MCF 10A (cell line): ENCODE data around the gene AQR. TPM values are rescaled to one million over a fixed set of nuclear protein-coding genes. Genes with fewer than 3 reads are reported as not detected.

Experiments
- total RNA-seq: library from RNA; stranded (reverse); gene quantifications from 2 replicates; pipeline ENCODE4 v1.2.3, GENCODE V29; 2022

Gene AQR
- total RNA-seq, 1 experiment from 2014 or later: 26.5 TPM

Other genes with a start within 250 kb of the AQR start
- not detected in 2 replicates for gene GJD2, start 214.7 kb downstream of the AQR start, total RNA-seq
- gene ACTC1, start 174.2 kb downstream of the AQR start, total RNA-seq: not detected in 2 replicates
- 61.0 and 73.6 TPM in 2 replicates for gene ZNF770, start 18.5 kb upstream of the AQR start, total RNA-seq
- 0.75 TPM in 1 of 2 replicates, not detected in the other for gene NANOGP8, start 115.6 kb upstream of the AQR start, total RNA-seq